BJ (cell line): ENCODE results near the gene ARHGAP12. TPM values are rescaled to one million over a fixed set of nuclear protein-coding genes. Genes with fewer than 3 reads are reported as not detected.

ENCODE experiments used
- CTCF ChIA-PET: fragments of 350-600 bp; formaldehyde crosslinking; extraction: SDS; loops from one replicate; lab custom pipeline; 2021; ENCODE audit warnings: antibody characterized with exemption, inconsistent platforms; lab: Yijun Ruan, JAX
- POLR2A ChIA-PET: fragments of 300-600 bp; sonication (Branson Sonifier 250); formaldehyde crosslinking; extraction: SDS; loops from one replicate; lab custom pipeline; 2021; ENCODE audit warnings: antibody characterized with exemption; lab: Charles Lee
- DNase-seq: peaks from one replicate; pipeline ENCODE4 v3.0.0-alpha.2; 2011; ENCODE audit warnings: low read depth
- H3K27me3 ChIP-seq: 2 replicates; pipeline ENCODE4 v1.6.0; 2011; ENCODE audit warnings: low read length; ENCODE audit not compliant: control insufficient read depth, insufficient read depth
- H3K36me3 ChIP-seq: 2 replicates; pipeline ENCODE4 v1.5.1; 2011; ENCODE audit warnings: low read length; ENCODE audit not compliant: control insufficient read depth, insufficient read depth
- H3K4me3 ChIP-seq: 2 replicates; pipeline ENCODE4 v1.5.1; 2011; ENCODE audit warnings: low read depth, mild to moderate bottlenecking, control low read depth, low read length
- CTCF ChIP-seq: IDR thresholded peaks from 2 replicates; pipeline ENCODE4 v1.5.1; 2011; ENCODE audit warnings: low read depth, mild to moderate bottlenecking, control low read depth, inconsistent platforms, low read length, moderate library complexity; ENCODE audit not compliant: insufficient read depth
- polyA plus RNA-seq: library from polyadenylated mRNA; depleted of rRNA; stranded (reverse); fragments of >200 nt; gene quantifications from 2 replicates; pipeline ENCODE4 v1.2.3, GENCODE V29; 2011

ARHGAP12 gene
- polyA plus RNA-seq, 1 experiment = 7.5 TPM

DNA sequence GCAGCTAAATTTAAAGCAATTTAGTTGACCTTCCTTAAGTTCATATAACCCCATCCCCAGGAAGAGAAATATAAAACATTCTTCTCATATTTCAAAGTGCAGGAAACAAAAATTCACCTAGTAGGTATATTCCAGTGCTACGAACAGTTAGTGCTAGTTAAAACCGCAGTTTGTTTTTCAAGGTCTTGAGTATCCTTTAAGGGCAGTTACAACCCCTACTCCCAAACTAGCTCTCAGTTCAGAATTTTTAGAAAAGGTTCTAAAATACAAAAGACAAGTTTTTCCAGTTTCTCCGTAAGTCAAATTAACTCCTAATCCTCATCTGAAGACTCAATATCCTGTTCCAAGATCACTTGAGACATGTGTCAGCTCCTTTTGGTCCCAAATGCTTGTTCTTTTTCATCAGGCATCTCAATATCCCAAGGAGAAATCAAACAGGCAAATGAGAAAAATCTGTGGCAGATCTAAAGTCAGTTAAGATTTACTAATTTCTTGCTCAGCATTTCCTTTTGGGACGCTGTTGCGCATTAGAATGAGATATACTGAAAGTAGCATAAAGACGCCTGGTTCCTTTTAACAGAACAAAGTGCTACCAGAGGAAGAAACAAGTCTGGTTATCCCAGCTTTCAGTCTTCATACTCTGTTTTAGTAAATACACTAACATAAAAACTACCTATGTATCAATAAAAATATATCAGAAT is 51.8 kb downstream of the ARHGAP12 start:
- CTCF ChIA-PET = interaction anchor here (0.6 to 1.2 kb wide), 3 partner anchors 16 to 1786 kb away, joined by 3 to 4 read pairs (median 3); no protein-coding TSS in a partner anchor
- H3K36me3 ChIP-seq = no peaks in the 10 kb centered on the region
- POLR2A ChIA-PET = no interaction called here
- H3K4me3 ChIP-seq = no peak overlapping the region
- H3K27me3 ChIP-seq = no peaks in the 10 kb centered on the region
- TF ChIP-seq CTCF = no peak
- no peak for DNase-seq

GRCh38 chr10:31875608-31876007 is 53.0 kb downstream of the ARHGAP12 start:
- Histone ChIP-seq H3K36me3 (no peaks in the 10 kb centered on the region), H3K27me3 (no peaks in the 10 kb centered on the region), H3K4me3 (no peak overlapping the region)
- DNase-seq = no peak
- no peak for TF ChIP-seq CTCF
- POLR2A ChIA-PET = no interaction called here
- CTCF ChIA-PET = no interaction called here

GRCh38 chr10:31873724-31874123 is 54.9 kb downstream of the ARHGAP12 start:
- ChIA-PET CTCF (interaction anchor here (1.3 kb wide), 1 partner anchor 11 kb away, joined by 5 read pairs; no protein-coding TSS in a partner anchor), POLR2A (no interaction called here)
- Histone ChIP-seq H3K4me3 (no peak overlapping the region), H3K36me3 (no peaks in the 10 kb centered on the region), H3K27me3 (no peaks in the 10 kb centered on the region)
- DNase-seq = no peak
- TF ChIP-seq CTCF = no peak

- CTCF ChIA-PET = interaction anchor here (1.0 to 1.7 kb wide), 3 partner anchors 9 to 11 kb away, joined by 3 to 4 read pairs (median 3); no protein-coding TSS in a partner anchor
- H3K36me3 ChIP-seq = no peaks in the 10 kb centered on the region
- no peak for DNase-seq
- H3K27me3 ChIP-seq = no peaks in the 10 kb centered on the region
- no peak overlapping the region for H3K4me3 ChIP-seq
- no peak for TF ChIP-seq CTCF
- POLR2A ChIA-PET = no interaction called here
Measured at GRCh38 chr10:31871266-31872065, 57.2 kb downstream of the ARHGAP12 start.

- DNase-seq = no peak
- TF ChIP-seq CTCF = no peak
- ChIA-PET CTCF (no interaction called here), POLR2A (no interaction called here)
- H3K4me3 ChIP-seq = no peak overlapping the region
- H3K27me3 ChIP-seq = no peaks in the 10 kb centered on the region
- H3K36me3 ChIP-seq = no peaks in the 10 kb centered on the region
Measured at GRCh38 chr10:31867646-31868045, 61.0 kb downstream of the ARHGAP12 start.
